VCaP (cell line): ENCODE results near the gene JAKMIP1.

Source experiments
- H3K27ac ChIP-seq: fragments of 450-650 bp; 2 replicates; pipeline ENCODE4 v1.5.1; 2017
- TF ChIP-seq, protein P1 (sequence below): fragments of 450-650 bp; conservative IDR thresholded peaks from 2 replicates; pipeline ENCODE4 v1.5.1; 2017; ENCODE audit warnings: mild to moderate bottlenecking, moderate library complexity

JAKMIP1 gene

DNA sequence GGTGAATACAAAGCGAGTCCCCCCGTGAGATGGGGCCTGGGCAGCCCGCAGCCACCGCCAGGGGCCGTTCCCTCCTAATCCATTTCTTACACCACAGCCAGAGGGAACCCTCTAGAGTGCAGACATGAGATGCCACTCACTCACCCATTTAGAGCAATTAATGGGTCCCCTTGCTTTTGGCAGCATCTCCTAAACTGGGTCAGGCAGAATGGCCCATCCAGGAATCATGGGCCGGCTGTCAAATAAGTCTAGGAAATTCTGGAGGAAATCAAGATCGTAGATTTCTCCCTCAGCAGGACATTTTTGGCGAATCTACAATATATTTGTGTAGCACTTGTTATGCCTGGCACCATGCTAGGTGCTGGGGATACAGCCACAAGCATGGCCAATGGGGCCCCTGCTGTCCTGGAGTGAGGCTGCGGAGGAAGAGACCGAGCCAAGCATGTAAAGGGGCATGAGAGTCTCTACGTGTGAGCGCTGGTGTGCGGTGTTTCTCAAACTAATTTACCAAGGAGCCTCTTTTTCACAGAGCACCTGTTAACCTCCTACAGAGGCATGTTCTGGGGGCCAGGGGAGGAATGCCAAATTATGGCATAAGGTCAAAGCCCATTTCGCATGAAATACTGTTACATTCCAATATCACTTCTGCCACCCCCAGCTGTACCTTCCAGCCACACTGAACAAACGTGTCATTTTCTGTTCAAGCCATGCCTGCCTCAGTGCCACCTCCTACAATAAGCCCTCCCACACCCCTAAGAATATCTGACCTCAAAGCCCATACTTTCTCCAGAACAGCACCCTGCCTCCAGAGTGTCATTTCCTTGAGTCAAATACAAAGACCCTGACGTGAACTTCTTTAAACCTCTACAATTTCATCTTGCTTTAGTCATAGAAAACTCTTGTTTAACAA, 28.1 kb upstream of the JAKMIP1 start:
- TF ChIP-seq, protein P1, sequence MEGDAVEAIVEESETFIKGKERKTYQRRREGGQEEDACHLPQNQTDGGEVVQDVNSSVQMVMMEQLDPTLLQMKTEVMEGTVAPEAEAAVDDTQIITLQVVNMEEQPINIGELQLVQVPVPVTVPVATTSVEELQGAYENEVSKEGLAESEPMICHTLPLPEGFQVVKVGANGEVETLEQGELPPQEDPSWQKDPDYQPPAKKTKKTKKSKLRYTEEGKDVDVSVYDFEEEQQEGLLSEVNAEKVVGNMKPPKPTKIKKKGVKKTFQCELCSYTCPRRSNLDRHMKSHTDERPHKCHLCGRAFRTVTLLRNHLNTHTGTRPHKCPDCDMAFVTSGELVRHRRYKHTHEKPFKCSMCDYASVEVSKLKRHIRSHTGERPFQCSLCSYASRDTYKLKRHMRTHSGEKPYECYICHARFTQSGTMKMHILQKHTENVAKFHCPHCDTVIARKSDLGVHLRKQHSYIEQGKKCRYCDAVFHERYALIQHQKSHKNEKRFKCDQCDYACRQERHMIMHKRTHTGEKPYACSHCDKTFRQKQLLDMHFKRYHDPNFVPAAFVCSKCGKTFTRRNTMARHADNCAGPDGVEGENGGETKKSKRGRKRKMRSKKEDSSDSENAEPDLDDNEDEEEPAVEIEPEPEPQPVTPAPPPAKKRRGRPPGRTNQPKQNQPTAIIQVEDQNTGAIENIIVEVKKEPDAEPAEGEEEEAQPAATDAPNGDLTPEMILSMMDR = no peak

DNA sequence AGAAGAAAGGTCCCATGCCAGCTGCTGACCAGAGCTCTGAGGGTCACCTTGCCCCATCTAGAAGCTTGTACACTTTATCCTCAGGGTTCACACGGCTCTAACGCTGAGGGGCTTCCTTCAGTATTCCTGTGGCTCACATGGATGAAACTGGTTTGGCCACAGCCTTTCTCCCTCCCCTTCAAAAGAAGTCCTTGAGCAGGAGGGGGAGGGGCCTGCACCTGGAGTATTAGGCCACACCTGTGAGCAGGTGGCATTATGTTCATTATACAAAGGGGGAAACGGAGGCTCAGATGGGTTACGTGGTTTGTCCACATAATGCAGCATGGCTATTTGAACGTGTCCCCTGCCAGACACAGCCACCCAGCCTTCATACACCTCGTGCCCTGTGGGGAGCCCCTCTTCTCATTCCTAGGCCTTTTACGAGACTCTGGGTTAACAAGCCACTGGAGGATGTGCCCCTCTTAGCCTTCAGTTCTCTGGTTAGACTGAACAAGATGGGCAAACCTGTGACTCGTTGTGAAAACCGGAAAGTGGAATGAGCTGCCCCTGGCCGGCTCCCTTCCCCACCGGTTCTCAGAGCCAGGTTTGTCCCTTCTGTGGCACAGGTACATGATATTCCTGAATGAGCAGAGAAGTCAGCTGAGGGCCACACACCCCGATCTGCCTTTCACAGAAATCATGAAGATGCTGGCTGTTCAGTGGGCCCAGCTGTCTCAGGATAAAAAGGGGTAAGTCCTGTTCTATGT, 27.2 kb upstream of the JAKMIP1 start:
- TF ChIP-seq, protein P1 = no peak
- no peak overlapping the region for H3K27ac ChIP-seq

More for the DNA sequence above, 28.1 kb upstream of the JAKMIP1 start:
- H3K27ac ChIP-seq = no peak overlapping the region

DNA sequence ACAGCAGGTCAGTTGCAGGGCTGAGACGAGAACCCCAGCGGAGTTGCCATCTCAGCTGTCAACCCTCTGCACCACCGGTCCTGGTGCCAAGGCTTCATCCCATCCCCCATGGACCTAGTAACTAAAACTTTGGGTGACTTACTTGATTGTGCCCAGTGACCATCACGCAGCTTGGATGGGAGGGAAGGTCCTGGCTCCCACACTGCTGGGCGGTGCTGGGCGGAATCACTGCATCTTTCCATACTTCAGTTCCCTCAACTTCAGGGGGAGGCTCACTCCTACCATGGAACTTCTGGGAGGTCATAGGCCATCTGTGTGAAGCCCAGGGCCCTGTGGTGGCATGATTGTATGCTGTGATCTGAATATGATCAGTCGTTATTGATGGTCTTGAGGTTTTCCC, 26.2 kb upstream of the JAKMIP1 start:
- H3K27ac ChIP-seq = no peak overlapping the region
- TF ChIP-seq, protein P1 = no peak

GRCh38 chr4:6225469-6225868, 25.1 kb upstream of the JAKMIP1 start:
- no peak overlapping the region; the same call in 1 of the 2 replicates for H3K27ac ChIP-seq
- TF ChIP-seq, protein P1 = no peak

- TF ChIP-seq, protein P1 = no peak
- H3K27ac ChIP-seq = peak overlapping the region; percentile 50; the same call in 1 of the 2 replicates
Measured at GRCh38 chr4:6224735-6225134, 24.4 kb upstream of the JAKMIP1 start.

- TF ChIP-seq, protein P1 = no peak
- peak overlapping the region; percentile 50; the same call in 1 of the 2 replicates for H3K27ac ChIP-seq
Measured at GRCh38 chr4:6222761-6223292, 22.5 kb upstream of the JAKMIP1 start.
